DMS114 treated with DMSO at 0.1 percent for 48 hours (cell line): ENCODE results near the gene CBY1.

Experiments
- DNase-seq: peaks from one replicate; lab custom pipeline; 2025; ENCODE audit not compliant: unreplicated experiment; lab: John Stamatoyannopoulos, UW

The CBY1 gene

GRCh38 chr22:38700270-38700788 lies 43.9 kb downstream of the CBY1 start:
- DNase-seq, result no peak

DNA sequence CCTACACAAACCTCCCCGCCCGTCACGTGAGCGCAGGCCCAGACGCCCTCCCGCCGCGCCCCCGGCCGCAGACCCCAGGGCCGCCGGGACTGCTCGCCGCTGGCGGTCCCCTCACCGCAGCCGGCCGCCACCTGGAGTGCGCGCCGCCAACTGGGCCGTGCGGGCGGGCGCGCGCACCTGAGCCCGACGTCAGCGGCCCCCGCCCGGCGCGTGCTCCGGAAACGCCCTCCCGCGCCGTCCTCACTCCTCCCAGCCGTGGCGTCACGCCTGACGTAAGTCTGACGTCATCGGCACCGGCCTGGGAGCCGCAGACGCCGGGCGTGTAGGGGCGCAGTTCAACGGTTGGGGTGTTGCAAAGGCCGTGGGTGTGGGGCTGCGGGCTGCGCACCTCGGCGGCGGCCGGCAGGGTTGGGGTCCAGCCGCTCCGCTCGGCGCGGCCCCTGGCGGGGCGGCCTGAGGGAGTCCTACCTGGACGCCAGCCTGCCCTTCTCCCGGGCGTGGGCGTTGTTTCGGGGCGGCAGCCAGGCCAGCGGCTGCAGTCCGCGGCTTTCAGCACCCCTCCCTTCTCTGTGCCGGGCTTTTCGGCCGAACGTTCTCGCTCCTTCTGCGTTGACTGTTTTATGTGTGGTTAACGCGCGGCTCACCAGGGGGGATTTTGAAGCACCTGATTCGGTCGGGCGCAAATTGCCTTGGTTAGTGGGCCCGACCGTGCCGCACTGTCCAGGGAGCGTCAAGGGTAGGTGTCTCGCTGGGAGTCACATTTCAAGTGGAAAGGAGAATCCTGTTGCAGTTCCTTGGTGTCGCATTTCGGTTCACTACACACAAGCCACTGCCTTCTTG lies 44.6 kb downstream of the CBY1 start, which contains the start of gene JOSD1:
TSS of gene JOSD1 (minus strand) at position 155 of the 840 bp plus-strand sequence. CDS start 956 bp downstream, outside the sequence.
- peak; percentile 53 for DNase-seq

GRCh38 chr22:38704654-38705234 lies 48.3 kb downstream of the CBY1 start:
- DNase-seq, result no peak

DNA sequence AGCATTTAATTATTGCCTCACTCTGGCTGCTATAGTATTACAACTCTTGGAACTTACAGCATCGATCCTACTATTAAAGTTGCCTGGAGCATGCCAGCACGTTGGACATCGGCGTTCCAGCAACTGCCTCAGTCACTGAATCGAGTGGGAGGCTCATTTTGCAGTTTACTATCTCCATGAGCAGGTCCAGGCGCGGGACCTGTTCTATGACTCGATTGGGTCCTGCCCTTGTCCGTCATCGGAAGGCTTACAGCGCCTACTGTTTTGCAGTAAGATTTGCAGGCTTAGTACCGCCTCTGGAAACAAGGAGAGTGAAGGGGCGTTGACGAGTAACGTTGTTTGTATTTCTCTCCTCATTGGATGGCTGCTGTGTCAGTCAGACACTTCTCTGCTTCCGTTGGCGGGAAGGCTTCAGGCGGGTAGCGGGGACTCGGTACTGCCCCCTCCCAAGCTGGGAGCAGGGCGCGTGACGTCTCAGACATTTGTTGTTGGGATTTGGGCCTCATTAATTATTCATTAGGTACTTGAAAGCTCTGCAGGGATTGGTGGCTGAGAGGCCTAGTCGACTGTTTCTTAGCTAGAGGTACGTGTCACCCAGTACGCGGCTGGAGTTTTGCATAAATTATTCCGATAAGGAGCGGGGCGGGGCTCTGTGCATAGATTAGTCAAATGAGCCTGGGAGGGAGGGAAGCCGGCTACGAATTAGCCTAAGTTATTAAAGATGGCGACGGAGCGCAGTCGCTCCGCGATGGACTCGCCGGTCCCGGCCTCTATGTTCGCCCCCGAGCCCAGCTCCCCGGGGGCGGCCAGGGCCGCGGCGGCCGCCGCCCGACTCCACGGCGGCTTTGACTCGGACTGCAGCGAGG lies 49.0 kb downstream of the CBY1 start, which contains the start of gene GTPBP1:
TSS of gene GTPBP1 (plus strand) at position 710 of the 866 bp plus-strand sequence. CDS start at position 722, 12 bp downstream.
- peak; percentile 100 for DNase-seq

- DNase-seq, result no peak
Observed at GRCh38 chr22:38706101-38706900, 49.9 kb downstream of the CBY1 start.

DNA sequence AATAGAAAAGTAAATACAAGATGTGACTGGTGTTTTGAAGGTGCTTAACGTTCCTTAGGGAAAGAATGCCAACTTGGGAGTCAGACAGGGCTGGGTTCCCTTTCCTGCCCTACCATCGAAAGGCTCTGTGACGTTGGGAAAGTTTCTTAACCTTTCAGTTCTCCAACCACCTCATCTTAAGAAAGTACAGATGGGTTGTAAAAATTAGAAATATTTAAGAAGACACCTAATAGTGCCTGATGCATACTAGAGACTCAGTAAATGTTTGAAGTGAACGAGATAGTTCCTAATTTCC lies 50.4 kb downstream of the CBY1 start:
- DNase-seq, result no peak

DNA sequence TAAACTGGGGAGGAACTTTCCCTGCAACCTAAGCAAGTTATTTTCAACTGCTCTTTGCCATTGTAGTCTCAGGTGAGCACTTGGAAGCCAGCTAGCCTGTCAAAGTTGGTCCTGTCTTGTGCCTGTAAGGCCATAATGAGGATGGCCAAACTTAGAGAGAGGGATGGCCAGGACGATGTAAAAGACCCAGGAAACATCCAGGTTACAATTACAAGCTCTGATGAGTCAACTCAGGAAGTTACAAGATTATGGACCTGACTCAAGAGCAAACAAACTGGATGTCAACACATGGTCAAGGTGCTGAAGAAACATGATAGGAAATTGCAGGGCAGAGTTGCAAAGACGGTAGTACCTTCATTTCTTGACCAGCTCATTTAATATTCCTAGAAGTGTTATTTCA lies 50.9 kb downstream of the CBY1 start:
- no peak for DNase-seq

GRCh38 chr22:38707984-38708383 lies 51.5 kb downstream of the CBY1 start:
- no peak for DNase-seq

- DNase-seq, result no peak
Observed at GRCh38 chr22:38709306-38709705, 52.9 kb downstream of the CBY1 start.

DNA sequence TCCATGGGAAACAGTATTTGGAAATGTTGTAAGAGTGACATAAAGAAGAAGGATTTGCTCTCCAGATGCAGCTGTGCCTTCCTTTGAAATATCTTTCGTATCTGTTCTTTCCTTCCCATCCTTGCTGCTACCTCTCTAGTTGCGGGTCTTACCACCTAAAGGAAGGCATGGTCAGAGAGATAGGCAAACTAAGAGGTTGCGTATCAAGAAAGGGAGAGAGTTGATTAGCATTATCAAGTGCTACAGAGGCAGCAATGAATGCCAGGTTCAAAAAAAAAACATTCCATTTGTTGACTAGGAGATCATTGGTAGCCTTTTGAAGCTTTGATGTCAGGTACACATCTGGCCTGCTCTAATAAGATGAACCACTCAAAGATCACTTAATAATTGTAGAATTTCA lies 53.9 kb downstream of the CBY1 start:
- no peak for DNase-seq

DNA sequence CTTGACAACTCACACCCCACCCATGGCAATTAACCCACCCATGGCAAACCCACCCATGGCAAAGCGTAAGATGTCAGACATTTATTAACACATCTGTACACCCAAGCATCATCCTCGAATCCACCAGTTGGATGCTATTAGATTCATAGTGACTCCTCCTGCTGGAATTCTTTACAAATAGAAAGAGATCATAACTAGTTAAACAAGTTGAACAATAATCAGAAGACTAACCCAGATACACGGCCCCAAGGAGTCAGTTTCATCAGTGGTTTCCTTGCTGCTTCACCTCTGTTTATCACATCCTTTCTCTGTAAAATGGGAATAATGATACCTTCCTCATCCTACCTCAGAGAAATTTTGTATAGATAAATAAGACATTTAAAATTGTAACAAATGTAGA lies 54.4 kb downstream of the CBY1 start:
- DNase-seq, result no peak

- DNase-seq, result no peak
Observed at GRCh38 chr22:38712486-38713207, 56.2 kb downstream of the CBY1 start.

DNA sequence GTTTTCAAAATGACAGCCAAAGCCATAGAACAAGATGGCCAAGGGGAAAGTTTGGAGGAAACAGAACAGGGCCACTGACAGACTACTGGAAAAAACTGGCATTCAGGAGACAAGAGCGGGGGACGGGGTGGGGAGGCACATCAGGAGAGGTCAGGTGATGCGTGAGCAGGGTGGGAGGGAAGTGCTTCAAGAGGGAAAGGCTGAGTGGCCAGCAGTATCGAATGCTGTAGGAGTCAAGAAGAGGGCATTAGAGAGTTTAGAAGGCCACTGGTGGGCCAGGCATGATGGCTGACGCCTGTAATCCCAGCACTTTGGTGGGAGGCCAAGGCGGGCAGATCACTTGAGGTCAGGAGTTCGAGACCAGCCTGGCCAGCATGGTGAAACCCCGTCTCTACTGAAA lies 57.5 kb downstream of the CBY1 start:
- no peak for DNase-seq

- no peak for DNase-seq
Observed at GRCh38 chr22:38715176-38715764, 58.8 kb downstream of the CBY1 start.

- DNase-seq, result no peak
Observed at GRCh38 chr22:38715852-38716251, 59.4 kb downstream of the CBY1 start.

DNA sequence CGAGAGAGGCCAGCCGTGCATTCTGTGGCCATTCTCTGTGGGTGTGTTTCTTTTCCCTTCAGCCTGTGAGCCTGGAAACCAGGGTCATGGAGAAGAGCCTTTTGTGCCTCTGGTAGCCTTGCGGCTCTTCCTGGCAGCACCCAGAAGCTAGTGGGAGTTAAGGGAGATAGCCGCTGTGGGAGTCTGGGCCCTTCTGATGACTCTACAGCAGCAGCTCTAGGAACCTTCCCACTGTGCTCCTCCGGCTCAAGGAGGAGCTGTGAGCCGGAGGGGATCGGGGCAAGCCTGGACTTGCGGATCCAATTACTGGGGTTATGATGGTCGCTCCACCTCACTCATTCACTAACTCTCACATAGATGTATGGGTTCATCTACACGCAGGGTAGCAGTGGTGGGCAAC lies 59.8 kb downstream of the CBY1 start:
- no peak for DNase-seq

DNA sequence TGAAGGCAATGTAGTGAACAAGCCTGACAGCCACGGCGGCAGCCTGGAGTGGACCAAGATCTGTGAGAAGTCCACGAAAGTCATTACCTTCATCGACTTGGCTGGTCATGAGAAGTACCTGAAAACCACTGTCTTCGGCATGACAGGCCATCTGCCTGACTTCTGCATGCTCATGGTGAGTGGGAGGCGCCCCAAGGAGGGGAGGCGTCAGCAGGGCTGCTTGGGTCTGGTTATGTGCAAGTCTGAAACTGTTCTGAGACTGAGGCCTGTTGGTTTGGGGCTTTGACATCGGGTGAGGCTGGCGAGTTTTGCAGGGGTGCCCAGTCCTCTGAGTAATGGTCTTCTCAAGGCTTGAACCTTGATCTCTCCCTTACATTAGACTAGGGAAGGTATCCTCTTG lies 60.4 kb downstream of the CBY1 start:
- no peak for DNase-seq

GRCh38 chr22:38717244-38717643 lies 60.8 kb downstream of the CBY1 start:
- DNase-seq, result no peak

DNA sequence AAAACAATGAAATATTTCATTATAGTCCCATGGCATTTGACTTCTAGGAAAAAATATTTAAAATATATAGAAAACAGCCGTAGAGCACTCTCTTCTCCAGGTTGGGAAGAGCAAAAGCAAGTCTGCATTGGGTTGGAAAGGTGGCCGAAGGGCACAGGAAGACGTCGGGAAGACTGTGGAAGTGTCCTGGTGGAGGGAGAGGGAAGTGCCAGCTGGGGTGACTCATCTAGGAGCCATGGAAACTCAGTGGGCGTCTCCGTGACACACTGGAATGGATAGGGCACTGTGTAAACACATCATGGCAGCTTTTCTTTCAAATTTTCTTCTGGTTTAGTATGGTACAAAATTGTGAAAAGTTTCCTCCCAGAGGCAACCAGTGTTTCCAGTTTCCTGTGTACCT lies 62.0 kb downstream of the CBY1 start:
- peak; percentile 10 for DNase-seq

GRCh38 chr22:38719196-38719595 lies 62.8 kb downstream of the CBY1 start:
- no peak for DNase-seq
